HG03060 (cell line): ENCODE measurements around the gene ENGASE.

Source experiments
- ATAC-seq: cut with Tn5 transposase; IDR thresholded peaks from one replicate; pipeline ENCODE4 v1.9.1; 2021; ENCODE audit warnings: low read depth, moderate number of reproducible peaks; ENCODE audit not compliant: unreplicated experiment

The ENGASE gene

DNA sequence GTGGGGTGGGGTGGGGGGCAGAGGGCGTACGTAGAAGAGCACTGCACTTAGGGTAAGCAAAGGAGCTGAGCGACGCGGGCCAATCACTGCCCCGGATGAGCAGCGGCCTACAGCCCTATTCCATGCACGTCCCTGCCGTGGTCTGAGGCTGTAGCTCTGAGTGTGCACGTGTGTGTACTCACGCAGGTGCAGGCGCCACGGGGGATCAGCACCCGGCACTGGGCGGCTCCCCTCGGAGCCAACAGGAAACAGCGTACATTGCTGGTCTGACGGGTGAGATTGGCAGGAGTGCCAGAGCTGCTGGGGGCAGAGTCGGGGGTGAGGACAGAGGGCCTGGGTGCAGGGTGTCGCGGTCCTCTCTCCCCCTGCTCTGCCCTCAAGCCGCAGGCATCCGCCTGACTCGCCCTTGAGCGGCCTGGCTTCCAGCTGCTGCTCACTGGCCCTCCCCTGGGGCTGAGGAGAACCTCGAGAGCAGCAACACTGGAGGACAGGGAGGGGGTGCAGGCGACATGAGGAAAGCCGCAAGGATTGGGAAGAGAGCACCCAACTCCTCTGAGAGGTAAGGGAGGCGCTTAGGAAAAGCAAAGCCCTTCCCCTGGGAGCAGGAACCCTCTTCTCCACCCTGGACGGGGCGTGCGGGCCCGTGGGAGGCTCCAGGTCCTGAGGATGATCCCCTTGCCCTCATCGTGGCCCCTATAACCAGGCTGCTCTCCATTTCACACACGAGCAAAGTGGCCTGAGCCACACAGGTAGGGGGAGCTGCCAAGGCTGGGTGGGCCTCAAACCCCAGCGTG is 57.8 kb downstream of the ENGASE start:
- no peak for ATAC-seq

DNA sequence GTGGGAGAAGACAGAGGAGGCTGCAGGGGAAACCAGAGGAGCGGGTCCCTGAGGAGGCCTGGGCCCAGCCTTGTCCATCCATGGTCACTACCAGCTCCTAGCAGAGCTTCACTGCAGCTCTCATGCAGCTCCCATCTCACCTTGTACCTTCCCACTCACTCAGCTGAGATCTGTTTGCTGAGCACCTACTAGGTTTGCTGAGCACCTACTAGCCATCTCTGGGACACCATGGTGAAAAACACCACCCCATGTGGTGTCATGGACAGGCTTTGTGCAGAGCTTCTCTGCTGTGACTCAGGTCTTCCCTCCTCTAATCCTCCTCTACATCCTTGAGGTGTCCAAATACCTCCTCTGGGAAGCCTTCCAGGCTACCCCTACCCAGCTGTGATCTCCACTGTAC is 58.6 kb downstream of the ENGASE start:
- no peak for ATAC-seq

- no peak for ATAC-seq
Observed at GRCh38 chr17:79133985-79134384, 59.4 kb downstream of the ENGASE start.

- no peak for ATAC-seq
Observed at GRCh38 chr17:79135011-79135410, 60.4 kb downstream of the ENGASE start.

- ATAC-seq = no peak
Observed at GRCh38 chr17:79135628-79136405, 61.2 kb downstream of the ENGASE start.
